NCI-H345 (cell line): Measurements from ENCODE around the gene UBAC1.
"Not testable (repeated sequence)": the region's sequence is repeated elsewhere in the genome, so short reads cannot be mapped to it uniquely, and the experiment has no call there.

Experiments used
- DNase-seq: peaks from one replicate; lab custom pipeline; 2025; lab: John Stamatoyannopoulos, UW

Gene UBAC1

DNA sequence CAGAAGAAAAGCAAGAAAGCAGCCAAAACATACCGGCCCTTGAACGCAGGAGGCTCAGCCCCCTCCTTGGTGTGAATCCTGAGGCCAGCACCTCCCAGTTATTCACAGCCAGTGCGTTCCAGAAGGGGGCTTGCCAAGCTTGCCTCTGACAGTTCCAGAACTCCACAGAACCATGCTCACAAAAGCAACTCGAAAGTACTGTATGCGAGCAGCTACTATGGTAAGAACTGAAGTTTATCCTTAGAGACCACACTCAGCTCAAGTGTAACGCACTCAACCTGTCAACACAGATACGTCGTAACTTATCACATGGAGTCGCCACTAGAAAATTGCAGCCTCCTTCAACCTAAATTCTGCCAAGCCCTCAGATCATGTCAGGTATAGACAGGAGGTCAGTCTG lies 1.4 kb downstream of the UBAC1 start:
- no peak for DNase-seq

GRCh38 chr9:135958485-135958884 lies 2.7 kb downstream of the UBAC1 start:
- no peak for DNase-seq

- DNase-seq: no peak
Measured at GRCh38 chr9:135957431-135957830, 3.7 kb downstream of the UBAC1 start.

GRCh38 chr9:135956802-135957174 lies 4.4 kb downstream of the UBAC1 start:
- DNase-seq: no peak

DNA sequence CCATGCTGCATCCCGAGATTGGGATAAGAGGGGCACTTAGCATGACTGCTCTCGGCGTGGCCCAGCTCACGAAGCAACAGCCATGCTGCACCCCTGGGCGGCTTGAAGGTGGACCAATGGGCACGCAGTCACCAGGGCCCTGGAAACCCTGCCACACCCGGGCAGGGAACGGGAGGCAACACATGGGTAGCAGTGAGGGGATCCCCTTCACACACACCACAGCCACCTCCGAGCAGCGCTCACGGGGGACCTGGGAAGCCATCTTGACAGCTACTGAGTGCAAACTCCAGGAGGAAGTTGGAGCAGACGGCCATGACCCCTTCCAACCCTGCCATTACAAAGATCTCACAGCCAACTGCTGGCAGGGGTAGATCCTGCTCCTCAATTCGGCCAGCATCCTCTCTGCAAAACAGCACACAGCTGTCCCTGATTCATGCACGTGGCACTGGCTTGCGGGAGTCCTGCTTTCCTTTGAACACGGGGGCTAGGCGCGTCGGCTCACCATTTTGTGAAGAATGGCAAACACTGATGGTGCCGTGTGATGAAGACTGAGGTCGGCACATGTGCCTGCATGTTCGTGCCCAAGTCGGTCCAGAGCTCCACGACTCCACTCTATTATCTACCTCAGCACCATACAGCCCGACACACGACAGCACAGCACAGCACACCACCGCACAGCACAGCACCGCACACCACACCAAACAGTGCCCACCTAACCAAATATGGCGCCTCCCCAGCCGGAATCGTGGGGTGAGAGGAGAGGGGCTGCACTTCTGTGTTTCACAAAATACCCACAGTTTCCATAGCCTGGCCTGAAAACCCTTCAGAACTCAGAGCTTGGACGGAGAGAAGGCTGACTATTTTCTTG lies 5.0 kb downstream of the UBAC1 start:
- no peak for DNase-seq

- DNase-seq: no peak
Measured at GRCh38 chr9:135952664-135953206, 8.4 kb downstream of the UBAC1 start.

- peak; percentile 74 for DNase-seq
Measured at GRCh38 chr9:135951889-135952663, 9.1 kb downstream of the UBAC1 start.

- DNase-seq: not testable (repeated sequence)
Measured at GRCh38 chr9:135951310-135951709, 9.9 kb downstream of the UBAC1 start.

DNA sequence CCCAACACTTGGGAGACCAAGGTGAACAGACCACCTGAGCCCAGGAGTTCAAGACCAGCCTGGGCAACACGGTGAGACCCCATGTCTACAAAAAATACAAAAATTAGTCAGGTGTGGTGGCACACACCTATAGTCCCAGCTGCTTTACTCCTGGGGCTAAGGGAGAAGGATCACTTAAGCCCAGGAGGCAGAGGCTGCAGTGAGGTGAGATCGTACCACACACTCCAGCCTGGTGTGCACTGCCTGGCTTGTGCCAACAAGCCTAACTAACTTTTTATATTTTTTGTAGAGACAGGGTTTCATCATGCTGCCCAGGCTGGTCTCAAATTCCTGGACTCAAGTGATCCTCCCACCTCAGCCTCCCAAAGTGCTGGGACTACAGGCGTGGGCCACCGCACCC lies 10.3 kb downstream of the UBAC1 start:
- not testable (repeated sequence) for DNase-seq

DNA sequence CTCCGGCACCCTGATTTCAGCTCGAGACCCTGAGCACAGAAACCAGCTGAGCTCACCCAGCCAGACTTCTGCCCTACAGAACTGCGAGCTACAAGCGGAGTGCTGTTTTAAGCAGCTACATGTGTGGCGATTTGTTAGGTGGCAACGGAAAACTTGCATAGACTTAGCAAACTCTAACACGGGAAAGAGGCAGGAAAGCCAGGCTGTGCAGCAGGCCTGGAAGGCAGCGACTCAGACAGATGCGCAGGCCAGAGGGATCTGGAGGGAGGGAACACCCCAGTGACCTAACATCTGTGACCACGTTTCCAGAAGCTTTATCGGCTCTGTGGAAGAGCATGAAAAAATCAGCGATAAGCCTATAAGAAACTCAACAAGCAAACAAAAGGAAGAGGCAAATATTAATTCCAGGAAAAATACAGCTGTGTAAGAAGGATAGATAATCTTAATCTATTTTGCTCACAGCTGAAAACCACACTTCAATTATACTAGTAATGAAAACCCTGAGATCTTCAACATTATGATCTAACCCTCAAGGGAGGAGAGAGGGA lies 11.0 kb downstream of the UBAC1 start:
- DNase-seq: no peak

DNA sequence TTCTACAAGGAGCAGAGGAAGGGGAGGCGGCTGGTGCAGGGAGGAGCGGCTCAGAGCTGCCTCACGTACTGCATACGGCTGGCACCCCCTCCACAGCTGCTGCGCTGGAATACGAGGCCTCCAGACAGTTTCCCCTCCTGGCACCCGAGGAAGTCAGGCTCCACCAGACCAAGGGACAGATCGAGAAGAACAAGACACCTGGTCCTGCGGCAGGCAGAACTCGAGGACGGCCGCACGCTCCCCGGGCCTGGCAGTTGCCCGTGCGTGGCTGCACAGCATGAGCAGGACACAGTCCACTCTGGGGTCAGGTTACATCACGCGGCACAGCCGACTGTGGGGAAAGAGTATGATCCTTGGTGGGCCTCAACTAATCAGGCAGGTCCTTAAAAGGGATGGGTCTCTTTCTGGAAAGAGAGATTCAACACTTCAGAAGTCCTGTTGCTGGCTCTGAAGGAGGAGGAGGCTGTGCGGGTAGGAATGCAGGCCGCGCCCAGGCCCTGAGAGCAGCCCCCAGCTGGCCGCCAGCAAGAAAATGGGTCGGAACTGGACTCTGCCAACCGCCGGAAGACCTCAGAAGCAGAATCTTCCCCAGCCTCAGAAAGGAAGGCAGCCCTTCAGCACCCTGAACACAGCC lies 11.6 kb downstream of the UBAC1 start:
- no peak for DNase-seq

DNA sequence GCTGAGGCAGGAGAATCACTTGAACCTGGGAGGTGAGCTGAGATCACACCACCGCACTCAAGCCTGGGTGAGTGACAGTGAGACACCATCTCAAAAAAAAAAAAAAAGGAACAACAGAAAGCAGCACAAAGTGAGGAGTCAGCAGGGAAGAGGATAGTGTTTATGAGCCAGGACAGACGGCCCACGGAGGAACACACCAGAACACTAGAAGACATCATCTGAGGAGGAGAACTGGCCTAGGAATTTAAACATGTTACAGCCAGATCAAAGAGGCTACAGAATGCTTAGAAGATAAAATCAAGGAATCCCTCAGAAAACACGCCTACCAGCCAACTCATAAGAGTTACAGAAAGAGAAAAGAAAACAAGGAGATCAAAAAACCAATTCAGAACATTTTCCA lies 12.2 kb downstream of the UBAC1 start:
- no peak for DNase-seq

- no peak for DNase-seq
Measured at GRCh38 chr9:135948446-135948845, 12.7 kb downstream of the UBAC1 start.

- DNase-seq: no peak
Measured at GRCh38 chr9:135947582-135947981, 13.6 kb downstream of the UBAC1 start.

GRCh38 chr9:135947105-135947504 lies 14.1 kb downstream of the UBAC1 start:
- DNase-seq: not testable (repeated sequence)

DNA sequence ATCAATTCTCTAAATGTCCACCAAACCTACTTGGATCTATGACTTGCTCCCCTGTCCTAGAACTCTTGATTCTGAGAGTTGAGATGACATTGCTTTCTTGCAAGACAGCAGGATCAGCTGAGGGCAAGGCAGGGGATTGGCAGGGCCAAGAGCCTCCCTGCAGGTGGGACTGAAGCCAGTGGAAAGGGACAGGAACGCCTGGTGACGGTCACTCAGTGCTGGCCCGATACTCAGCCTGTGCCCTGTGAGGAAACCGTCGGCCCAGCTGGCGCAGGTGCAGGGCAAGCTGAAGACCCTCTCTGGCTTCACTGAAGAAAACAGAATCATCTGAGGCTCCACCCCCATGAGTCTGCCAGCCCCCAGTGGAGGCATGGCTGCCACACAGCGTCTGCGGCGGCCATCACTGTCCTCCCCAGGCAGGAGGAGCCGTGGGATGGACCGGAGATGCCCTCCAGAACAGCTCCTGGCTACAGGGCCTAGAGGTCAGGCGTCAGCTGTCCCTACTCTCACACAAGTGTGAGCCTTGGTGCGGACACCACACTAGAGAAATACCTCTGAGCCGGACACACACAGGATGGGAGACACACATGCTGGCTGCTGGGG lies 14.7 kb downstream of the UBAC1 start:
- DNase-seq: no peak

GRCh38 chr9:135945969-135946368 lies 15.2 kb downstream of the UBAC1 start:
- no peak for DNase-seq

- no peak for DNase-seq
Measured at GRCh38 chr9:135944444-135945252, 16.5 kb downstream of the UBAC1 start.

GRCh38 chr9:135943604-135944003 lies 17.6 kb downstream of the UBAC1 start:
- not testable (repeated sequence) for DNase-seq

- DNase-seq: no peak
Measured at GRCh38 chr9:135941288-135941995, 19.7 kb downstream of the UBAC1 start.
